PFSK-1 (cell line): Measurements from ENCODE around the gene ASCL4.

ENCODE experiments used
- FOXP2 ChIP-seq: optimal IDR thresholded peaks from 2 replicates; pipeline ENCODE3; 2011; ENCODE audit warnings: borderline replicate concordance, control low read depth, inconsistent platforms; ENCODE audit not compliant: insufficient read depth; ENCODE audit errors: extremely low read length, extremely low read depth
- POLR2AphosphoS5 ChIP-seq: IDR thresholded peaks from 2 replicates; pipeline ENCODE4 v1.6.1; 2012; ENCODE audit warnings: low read depth, mild to moderate bottlenecking, control low read depth, low read length, moderate library complexity
- SIN3A ChIP-seq: IDR thresholded peaks from 2 replicates; pipeline ENCODE4 v1.6.1; 2012; ENCODE audit warnings: mild to moderate bottlenecking, low read length, moderate library complexity, borderline replicate concordance; ENCODE audit not compliant: insufficient read depth
- TAF1 ChIP-seq: IDR thresholded peaks from 2 replicates; pipeline ENCODE4 v1.6.1; 2012; ENCODE audit warnings: low read length, control low read depth, borderline replicate concordance; ENCODE audit not compliant: insufficient read depth
- TF ChIP-seq, protein P1 (sequence below), 2 experiments: IDR thresholded peaks; 2 replicates each; pipeline versions ENCODE4 v1.6.1 to v1.8.0; 2011 to 2012; ENCODE audit warnings: low read depth in 2 of 2, low read length in 2 of 2, control low read depth in 1 of 2, inconsistent platforms in 1 of 2, mild to moderate bottlenecking in 1 of 2, moderate library complexity in 1 of 2; ENCODE audit not compliant: insufficient read depth in 1 of 2

Gene ASCL4

DNA sequence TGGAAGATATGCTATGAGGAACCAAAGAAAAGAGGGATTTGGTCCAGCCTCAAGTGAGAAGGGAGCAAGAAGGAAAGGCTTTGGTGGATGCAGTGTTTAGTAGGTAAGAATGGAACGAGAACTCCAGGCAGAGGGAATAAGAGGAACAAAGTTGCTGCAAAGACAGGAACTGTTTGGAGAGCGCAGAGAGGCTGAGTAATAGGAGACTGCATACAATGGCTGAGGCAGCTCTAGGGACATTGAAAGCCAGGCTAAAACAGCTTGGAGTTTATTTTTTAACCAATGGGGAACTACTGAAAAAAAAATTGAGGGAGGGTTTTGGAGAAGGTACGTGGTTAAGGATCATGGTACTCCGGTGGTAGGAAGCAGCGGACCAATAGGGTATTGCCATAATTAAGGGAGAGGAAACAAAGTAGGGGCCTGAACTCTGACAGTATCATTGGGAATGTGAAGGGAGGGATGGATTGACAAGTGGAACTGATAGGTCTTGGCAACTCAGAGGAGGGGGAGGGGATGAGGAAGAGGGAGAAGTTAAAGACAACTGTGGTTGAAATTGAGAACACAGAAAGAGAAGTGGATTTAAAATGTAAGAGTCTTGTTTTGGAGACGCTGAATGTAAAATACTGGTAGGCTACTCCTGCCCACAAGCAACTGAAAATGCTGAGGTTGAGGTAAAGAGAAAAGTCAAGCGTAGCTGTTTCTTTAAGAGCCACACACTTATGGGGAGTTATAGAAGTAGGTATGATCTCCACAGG, 4.8 kb downstream of the ASCL4 start:
- no peak for TF ChIP-seq POLR2AphosphoS5
- no peak for TF ChIP-seq FOXP2
- no peak for TF ChIP-seq SIN3A
- no peak for TF ChIP-seq TAF1
- TF ChIP-seq, protein P1, sequence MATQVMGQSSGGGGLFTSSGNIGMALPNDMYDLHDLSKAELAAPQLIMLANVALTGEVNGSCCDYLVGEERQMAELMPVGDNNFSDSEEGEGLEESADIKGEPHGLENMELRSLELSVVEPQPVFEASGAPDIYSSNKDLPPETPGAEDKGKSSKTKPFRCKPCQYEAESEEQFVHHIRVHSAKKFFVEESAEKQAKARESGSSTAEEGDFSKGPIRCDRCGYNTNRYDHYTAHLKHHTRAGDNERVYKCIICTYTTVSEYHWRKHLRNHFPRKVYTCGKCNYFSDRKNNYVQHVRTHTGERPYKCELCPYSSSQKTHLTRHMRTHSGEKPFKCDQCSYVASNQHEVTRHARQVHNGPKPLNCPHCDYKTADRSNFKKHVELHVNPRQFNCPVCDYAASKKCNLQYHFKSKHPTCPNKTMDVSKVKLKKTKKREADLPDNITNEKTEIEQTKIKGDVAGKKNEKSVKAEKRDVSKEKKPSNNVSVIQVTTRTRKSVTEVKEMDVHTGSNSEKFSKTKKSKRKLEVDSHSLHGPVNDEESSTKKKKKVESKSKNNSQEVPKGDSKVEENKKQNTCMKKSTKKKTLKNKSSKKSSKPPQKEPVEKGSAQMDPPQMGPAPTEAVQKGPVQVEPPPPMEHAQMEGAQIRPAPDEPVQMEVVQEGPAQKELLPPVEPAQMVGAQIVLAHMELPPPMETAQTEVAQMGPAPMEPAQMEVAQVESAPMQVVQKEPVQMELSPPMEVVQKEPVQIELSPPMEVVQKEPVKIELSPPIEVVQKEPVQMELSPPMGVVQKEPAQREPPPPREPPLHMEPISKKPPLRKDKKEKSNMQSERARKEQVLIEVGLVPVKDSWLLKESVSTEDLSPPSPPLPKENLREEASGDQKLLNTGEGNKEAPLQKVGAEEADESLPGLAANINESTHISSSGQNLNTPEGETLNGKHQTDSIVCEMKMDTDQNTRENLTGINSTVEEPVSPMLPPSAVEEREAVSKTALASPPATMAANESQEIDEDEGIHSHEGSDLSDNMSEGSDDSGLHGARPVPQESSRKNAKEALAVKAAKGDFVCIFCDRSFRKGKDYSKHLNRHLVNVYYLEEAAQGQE (IDR thresholded peaks at IDR 0.05; ENCODE audit: insufficient read depth in 1 of 2, low read depth in 2 of 2, low read length in 2 of 2) = no peak

DNA sequence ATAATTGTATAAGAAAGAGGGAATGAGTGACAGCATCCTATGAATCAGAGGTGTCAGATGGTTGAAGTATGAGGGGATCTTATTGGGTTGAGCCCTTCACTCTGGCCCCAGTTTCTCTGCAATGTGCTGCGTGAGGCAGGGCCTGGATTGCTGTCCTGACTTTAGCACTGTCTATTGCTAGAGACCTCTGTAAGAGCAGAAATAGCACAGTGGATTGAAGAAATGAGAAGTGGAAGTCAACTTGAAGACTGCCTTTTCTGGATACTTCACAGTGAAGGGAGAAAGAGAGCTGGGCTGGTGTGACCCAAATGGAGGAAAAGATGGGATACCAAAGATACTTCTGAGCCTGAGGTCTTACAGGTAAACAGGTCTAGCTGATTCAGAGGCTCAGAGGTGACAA, 5.8 kb downstream of the ASCL4 start:
- no peak for TF ChIP-seq SIN3A
- TF ChIP-seq, protein P1 (IDR thresholded peaks at IDR 0.05; ENCODE audit: insufficient read depth in 1 of 2, low read depth in 2 of 2, low read length in 2 of 2) = no peak

DNA sequence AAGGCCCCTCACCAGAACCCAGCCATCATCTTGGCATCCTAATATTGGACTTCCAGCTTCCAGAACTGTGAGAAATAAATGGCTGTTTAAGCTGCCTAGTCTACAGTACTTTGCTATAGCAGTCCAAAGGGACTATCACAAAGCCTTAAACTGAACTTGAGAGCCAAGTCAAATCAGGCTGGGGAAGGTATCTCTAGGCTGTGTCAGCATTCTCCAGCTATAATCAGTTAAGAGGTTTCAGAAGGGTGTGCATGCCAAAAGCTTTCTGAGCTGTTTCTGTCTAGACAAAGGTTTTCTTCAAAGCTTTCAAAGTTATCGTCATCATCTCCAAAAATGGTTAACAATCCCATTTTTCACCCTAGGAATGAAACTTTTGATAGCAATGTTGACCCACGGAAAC, 7.6 kb downstream of the ASCL4 start:
- TF ChIP-seq POLR2AphosphoS5 (no peak), SIN3A (no peak), TAF1 (no peak), FOXP2 (no peak)
- TF ChIP-seq, protein P1 (IDR thresholded peaks at IDR 0.05; ENCODE audit: insufficient read depth in 1 of 2, low read depth in 2 of 2, low read length in 2 of 2) = no peak

DNA sequence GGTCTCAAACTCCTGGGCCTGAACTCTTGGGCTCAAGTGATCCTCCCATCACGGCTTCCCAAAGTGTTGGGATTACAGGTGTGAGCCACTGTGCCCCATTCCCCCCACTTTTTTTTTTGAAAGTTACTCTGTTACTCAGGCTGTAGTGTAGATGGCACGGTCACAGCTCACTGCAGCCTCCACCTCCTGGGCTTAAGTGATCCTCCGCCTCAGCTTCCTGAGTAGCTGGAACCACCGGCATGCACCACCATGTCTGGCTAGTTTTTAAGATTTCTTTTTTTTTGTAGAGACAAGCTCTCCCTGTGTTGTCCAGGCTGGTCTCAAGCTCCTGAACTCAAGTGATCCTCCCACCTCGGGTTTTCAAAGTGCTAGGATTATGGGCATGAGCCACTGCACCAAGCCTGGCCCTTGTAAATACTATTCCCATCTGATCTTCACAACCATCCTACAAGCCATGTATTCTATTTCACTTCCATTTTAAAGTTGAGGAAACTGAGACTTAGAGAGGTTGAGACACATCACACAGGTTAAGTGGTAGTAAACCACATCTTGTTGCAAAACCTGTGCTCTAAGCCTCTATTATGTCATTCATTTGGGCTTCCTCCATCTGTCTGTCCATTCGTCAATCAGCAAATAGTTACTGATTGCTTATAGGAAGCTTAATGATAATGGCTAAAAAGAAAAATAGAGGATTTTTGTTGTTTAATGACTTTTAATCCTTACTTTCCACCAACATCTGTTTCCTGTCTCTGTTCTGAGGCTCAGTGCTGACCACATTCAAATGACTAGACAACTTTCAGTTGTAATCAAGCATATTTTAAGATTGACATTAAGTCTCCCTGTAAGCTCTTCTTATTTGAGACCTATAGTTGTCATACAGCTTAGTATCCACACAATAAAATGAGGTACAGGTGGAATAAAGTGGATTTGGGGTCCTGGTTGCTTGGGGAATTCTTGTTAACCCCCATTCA, 9.2 kb downstream of the ASCL4 start:
- TF ChIP-seq POLR2AphosphoS5 (no peak), FOXP2 (no peak), TAF1 (no peak), SIN3A (no peak)
- TF ChIP-seq, protein P1 (IDR thresholded peaks at IDR 0.05; ENCODE audit: insufficient read depth in 1 of 2, low read depth in 2 of 2, low read length in 2 of 2) = no peak
